Choroid plexus epithelial cell (primary cell): ENCODE results near the gene MYO9A.

Source experiments
- DNase-seq: peaks from one replicate; pipeline ENCODE4 v3.0.0-alpha.2; 2010; ENCODE audit warnings: low read depth
- H3K4me3 ChIP-seq: 2 replicates; pipeline ENCODE4 v1.5.1; 2011; ENCODE audit warnings: low read depth, mild to moderate bottlenecking, control low read depth, low read length, moderate library complexity
- TF ChIP-seq, protein P1 (sequence below): conservative IDR thresholded peaks from 2 replicates; pipeline ENCODE4 v1.5.1; 2011; ENCODE audit warnings: low read depth, mild to moderate bottlenecking, control low read depth, inconsistent platforms, low read length, moderate library complexity

Gene MYO9A

DNA sequence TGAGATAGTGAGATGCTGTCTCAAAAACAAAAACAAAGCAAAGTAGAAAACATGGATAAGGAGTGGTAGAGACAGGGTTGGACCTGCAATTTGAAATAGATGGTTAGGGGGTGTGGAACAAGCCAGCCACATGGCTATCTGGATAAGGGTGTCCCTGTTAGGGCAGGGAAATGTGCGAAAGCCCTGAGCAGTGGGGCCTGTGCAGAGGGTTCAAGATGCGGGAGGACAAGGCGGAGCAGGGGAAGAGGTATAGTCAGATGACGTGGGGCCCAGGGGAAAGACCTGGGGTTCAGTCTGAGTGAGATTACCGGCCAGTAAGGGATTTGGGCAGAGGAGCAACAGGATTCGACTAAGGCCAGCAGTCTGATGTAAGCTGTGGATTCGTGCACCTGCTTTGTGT lies 326.0 kb downstream of the MYO9A start:
- H3K4me3 ChIP-seq: no peak overlapping the region
- DNase-seq: no peak
- TF ChIP-seq, protein P1, sequence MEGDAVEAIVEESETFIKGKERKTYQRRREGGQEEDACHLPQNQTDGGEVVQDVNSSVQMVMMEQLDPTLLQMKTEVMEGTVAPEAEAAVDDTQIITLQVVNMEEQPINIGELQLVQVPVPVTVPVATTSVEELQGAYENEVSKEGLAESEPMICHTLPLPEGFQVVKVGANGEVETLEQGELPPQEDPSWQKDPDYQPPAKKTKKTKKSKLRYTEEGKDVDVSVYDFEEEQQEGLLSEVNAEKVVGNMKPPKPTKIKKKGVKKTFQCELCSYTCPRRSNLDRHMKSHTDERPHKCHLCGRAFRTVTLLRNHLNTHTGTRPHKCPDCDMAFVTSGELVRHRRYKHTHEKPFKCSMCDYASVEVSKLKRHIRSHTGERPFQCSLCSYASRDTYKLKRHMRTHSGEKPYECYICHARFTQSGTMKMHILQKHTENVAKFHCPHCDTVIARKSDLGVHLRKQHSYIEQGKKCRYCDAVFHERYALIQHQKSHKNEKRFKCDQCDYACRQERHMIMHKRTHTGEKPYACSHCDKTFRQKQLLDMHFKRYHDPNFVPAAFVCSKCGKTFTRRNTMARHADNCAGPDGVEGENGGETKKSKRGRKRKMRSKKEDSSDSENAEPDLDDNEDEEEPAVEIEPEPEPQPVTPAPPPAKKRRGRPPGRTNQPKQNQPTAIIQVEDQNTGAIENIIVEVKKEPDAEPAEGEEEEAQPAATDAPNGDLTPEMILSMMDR: no peak

DNA sequence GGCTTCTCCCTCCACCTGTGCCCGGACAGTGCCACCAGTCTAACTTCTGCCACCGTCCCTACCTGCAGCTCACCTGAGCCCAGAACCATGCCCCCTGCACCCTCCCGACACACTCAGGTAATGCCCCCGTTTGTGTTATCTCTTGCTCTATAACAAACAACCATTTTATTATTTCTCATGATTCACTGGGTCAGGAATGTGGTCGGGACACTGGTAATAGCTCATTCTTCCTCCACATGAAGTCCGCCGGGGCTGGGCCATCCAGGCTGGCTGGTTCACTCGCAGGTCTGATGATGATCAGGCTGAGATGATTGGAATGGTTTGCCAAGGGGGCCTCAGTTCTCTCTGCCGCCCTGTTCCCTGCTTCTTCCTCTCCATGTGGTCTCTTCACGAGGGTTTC lies 327.9 kb downstream of the MYO9A start:
- no peak overlapping the region for H3K4me3 ChIP-seq
- DNase-seq: peak; percentile 75
- TF ChIP-seq, protein P1: no peak

DNA sequence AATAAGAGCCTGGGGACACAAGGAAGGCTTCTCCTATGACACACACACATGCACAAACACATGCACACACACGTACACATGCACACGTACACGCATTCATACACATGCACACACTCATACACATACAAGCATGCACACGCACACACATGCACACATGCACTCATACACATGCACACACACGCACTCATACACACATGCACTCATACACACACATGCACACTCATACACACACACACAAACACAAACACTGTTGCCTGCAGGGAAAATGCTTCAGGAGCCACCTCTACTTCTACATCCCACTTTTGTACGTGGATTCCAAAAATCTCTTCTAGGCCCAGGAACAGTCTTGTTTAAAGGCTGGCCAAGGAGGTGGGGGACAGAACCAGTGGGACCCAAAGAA lies 328.3 kb downstream of the MYO9A start:
- no peak overlapping the region for H3K4me3 ChIP-seq
- no peak for DNase-seq
- TF ChIP-seq, protein P1: no peak

DNA sequence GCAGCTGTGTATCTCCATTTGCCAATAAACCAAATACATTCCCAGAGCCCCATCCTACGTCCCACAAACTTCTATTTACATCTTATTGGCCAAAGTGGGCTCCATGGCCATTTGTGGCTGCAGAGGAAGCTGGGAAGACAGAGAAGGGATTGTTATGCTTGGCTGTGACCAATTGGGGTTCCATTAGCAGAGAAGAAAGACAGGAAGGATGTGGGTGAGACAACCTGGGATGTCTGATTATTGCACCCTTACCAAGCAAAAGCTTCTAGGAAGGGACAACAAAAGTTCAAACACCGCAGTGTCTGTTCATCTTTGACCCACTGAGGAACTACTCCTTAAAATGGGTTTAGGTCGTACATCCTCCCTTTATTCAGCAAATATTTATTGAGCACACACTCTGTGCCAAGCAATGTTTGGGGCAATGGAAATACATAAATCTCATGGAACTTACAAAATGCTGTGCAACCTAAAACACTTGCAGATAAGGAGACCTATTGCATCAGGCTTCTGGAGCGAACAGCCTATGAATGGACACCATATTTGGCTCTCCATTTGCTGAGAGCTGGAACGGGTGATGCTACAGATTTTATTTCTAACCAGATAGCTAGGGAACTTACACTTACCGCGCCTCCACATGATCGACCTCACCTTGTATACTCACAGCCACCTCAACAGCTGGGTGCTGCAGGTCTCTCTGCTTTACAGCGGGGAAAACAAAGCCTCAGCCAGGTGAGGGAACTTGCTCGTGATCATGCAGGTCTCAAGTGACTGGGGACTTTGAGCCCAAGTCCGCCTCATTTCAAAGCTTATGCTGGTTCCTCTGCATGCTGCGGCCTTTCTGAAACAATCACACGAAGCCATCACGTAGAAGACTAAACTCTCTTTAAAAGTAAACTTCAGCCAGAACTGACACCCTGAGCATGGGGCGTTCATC lies 329.0 kb downstream of the MYO9A start:
- TF ChIP-seq, protein P1: no peak
- no peak for DNase-seq
- no peak overlapping the region for H3K4me3 ChIP-seq

DNA sequence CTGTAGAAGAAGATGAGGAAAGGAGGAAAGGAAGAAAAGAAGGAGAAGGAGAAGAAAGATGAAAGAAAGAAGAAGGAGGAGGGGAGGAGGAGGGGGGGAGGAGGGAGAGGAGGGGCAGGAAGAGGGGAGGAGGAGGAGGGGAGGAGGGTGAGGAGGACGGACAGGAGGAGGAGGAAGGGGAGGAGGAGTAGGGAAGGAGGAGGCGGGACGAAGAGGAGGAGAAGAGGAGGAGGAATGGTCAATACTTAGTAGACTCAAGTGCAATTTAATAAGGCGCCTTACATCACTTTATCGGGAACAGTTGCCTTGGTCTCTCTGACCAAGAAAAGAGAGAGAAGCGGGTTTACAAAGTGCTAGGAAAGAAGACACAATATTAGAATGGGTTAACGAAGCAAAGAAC lies 331.3 kb downstream of the MYO9A start:
- TF ChIP-seq, protein P1: no peak
- no peak overlapping the region for H3K4me3 ChIP-seq
- DNase-seq: no peak

DNA sequence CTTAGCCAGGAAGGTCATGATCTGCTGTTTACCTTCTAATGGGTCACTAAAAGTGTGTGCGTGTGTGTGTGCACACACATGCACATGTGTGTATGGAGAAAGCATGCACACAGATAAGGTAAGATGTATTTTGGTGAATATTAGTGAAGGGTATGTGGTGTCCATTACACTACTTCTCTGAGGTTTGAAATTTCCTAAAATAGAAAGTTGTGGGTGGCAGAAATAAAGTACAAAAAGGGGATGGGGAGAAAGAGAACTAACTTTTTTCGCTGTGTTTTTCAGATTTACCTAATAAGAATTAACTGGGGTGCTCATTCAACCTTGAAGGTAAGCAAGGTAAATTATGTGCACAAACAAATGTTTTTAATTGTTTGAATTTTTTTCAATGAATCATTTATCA lies 332.0 kb downstream of the MYO9A start:
- DNase-seq: no peak
- TF ChIP-seq, protein P1: no peak
- no peak overlapping the region for H3K4me3 ChIP-seq

DNA sequence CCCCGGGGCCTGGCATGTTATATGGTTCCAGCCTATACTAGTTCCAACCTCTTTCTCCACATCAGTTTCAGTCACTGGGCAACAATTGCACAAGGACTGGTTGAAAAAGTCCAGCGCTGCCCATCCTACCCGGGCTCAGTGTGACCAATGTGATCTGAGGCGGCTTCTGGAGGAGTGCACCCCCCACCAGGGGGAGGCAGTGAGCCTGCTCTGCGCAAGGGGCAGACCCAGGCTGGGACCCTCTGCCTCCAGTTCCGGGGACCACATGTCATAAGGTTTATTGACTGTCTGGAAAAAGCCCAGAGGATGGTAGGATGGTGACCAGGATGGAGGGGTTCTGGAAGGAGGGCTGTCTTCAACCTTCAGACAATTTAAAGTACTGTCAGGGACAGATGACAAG lies 333.2 kb downstream of the MYO9A start:
- TF ChIP-seq, protein P1: peak; percentile 53
- no peak overlapping the region for H3K4me3 ChIP-seq
- DNase-seq: no peak
